ENCODE measurements around the gene GNB5.

GNB5 gene

DNA sequence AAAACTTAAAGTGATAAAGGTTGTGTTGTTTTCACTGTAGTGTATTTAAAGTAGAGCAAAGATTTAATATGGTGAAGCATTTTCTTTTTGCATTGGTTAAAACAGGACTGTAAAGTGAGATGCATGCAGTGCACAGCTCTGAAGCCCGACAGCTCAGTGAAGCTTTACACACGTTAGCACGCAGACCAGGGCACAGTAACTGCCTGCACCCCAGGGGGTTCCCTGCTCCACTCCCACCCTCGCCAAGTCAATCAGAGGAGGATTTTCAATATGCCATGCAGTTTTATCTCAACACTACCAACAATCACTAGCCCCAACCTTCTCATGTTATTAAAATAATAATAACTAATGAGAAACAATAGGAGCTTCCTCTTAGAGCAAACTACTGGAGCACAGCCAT is 50.5 kb downstream of the GNB5 start:
- no peak for DNase-seq (ENCODE audit: low spot score)

DNA sequence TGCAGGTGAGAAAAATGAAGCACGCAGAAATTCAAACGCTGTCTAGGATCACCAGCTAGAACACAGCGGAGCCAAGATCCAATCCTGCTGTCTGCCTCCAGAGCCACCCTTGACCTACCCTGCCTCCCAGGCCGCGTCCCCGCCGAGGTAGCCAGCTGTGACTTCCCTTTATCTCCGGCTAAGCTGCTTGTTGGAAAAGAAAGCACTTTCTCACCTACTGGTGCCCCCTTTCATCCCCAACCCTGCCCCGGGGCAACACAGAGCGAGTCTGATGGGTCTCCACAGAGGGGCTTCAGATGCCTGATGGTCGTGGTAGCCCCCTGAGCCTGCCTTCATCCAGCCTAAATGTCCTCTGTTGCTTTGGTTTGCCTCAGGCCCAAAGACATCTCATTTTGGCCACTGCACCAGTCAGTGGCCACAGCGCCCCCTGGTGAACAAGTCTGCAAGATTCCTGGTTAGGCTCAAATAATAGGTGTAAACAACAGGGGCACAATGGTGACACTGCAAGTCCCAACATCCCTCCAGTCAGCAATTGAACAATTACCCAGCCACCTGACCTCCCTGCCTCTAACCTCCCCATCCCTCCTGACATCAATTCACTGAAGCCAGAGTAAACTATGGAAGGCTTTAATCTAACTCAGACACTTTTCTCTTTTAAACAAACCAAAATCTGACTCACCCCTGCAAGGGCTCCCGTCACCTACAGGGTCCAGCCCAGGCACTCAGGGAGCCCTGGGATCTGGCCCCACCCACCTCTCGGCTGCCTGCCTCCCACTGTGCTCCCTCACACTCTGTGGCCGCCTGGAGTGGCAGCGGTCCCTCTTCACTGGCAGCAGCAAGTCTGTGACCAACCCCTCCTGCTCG is 51.4 kb downstream of the GNB5 start:
- DNase-seq (ENCODE audit: low spot score): peak; percentile 68

DNA sequence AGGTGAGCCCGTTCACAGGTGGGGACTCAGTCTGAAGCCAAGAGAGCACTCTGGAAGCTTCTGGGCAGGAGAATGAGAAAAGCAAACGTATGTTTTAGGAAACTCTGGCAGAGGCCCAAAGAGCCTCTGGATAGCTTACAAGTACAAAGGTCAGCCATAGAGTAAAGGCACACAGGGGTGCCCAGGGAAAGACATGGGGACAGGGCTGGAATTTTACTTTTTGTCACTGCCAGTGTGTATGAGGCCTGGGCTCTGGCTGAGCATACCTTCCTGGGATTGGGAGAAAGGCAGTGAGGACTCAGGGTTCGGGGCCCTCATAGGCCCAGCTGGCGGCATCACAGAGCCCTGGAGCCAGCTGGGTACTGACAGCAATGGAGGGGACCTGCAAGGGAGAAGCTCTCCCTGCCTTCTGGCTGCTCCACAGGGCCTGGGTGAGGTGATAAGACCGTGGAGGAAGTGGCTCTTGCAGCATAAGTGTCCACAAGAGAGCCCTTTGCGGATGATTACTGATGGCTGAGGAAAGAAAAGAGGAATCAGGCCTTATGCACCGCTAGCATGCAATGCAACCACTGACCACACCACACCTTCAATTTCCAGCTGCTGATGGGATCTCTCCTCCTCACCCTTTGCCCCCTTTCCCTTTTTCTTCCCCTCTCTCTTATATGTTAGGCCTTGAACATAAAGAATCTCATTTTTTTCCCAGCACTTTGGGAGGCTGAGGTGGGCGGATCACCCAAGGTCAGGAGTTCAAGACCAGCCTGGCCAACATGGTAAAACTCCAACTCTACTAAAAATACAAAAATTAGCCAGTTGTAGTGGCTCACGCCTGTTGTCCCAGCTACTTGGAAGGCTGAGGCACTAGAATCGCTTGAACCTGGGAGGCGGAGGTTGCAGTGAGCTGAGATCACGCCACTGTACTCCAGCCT is 53.5 kb downstream of the GNB5 start:
- DNase-seq (ENCODE audit: low spot score): no peak

DNA sequence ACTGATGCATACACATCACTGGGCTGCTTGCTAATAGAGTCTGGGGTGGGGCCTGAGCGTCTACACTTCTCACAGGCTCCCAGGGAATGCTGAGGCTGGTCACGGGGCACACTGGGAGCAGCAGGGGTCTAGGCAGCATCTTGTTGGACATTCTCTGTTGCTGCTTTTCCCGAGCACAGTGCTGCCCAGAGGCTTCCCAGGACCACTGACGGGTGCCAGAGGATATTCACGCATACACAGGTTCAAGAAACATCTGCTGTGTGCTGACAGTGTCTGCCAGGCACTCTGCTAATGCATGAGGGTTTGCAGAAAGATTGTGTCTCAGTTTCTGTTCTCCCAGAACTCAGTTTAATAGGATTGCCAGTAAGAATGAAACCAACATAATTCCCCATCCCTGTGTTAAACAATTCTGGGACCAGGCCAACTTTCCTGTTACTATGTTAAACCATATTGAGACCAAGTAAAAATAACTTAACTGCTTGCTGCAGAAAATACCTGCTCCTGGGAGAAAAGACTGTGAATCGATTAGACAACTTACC is 54.7 kb downstream of the GNB5 start:
- DNase-seq (ENCODE audit: low spot score): no peak

DNA sequence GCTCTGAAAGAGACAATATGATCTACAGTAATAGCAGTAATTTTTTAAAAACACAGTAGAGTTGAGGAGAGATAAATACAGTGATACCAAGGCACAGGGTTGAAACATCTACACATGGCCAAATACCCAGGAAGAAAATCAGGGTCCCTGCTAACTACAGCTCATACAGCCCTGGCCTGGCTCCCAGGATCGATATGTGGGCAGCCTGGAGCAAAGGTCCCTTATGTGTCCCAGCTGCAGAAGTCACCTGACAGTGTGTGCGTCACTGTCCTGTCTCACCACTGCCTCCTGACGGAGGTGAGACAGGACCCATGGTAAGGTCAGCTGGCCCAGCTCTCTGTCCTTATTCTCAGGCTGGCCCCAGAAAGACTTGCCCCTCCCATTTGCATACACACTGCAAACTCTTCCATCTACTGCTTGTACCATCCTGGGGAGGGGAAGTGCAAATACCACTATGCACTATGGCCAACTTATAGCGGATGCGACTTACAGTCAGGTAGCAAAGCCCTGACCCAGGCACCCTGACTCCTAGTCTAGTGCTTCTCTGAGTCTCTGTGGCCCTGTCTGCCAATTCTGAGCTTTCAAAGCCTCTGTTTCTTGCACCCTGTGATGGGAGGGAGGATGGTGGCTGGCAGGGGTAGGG is 56.6 kb downstream of the GNB5 start:
- DNase-seq (ENCODE audit: low spot score): peak; percentile 61

DNA sequence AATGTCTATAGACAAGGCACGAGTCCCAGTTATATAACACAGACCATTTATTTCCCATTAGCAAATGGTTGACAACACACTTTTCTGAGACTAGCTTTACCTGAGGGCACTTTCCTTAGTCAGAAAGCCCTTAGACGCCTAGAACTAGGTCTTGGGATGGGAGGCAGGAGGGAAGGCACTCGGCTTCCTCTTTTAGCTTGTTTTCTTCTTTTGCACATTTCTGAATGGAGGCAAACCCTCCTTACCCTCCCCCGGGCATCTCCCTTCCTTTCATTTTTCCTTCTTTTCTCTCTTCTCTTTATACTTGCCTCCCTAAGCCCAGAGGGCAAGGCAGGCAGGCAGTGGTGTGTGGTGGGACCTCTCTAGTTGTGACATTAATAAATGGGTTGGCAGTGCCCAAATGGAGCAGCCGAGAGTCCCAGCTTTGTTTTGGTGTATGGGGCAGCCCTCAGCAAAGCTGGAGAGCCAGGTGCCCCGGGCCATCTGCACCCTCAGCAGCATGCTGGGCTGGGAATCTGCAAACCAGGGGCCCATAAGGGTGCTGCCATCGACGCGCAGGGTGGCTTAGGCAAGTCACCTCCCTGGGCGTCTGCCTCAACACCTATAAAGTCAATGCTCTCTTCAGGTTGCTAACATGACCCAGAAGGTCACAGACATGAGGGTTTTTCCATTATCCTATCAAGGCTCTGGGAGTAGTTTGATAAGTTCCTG is 57.5 kb downstream of the GNB5 start:
- no peak for DNase-seq (ENCODE audit: low spot score)

DNA sequence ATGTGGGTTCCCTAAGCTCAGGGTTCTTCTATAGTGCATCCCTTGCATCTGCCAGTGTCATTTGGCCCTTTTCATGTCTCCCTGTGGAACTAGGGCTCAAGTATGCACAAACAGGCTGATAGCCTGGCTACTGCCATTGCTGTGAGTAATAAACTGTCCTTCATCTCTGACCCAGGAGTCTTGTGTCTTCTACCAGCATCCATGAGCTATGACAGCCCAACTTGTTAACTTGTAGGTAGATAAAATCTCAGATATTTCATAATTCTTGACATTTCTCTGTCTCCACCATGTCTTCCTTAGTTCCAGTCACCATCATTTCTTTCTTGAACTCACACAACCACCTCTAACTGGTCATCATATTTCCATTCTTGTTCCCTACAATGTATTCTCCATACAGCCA is 59.1 kb downstream of the GNB5 start:
- DNase-seq (ENCODE audit: low spot score): no peak

DNA sequence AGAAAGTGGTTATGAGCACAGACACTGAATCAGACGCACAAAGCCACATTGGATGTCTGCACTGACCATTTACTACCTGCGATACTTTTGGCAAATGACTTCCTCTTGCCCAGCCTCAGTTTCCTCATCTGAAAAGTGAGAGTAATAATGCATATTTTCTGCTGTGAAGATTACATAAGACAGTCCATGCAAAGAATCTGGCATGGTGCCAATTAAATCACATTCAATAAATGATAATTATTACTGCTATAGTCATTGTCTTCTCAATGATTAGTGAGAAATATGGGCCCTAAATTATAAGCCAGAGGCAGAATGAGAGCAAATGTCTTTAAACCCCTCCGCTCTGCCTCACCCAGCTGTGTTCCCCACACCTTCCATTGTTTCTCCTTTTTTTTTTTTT is 62.6 kb downstream of the GNB5 start:
- no peak for DNase-seq (ENCODE audit: low spot score)

DNA sequence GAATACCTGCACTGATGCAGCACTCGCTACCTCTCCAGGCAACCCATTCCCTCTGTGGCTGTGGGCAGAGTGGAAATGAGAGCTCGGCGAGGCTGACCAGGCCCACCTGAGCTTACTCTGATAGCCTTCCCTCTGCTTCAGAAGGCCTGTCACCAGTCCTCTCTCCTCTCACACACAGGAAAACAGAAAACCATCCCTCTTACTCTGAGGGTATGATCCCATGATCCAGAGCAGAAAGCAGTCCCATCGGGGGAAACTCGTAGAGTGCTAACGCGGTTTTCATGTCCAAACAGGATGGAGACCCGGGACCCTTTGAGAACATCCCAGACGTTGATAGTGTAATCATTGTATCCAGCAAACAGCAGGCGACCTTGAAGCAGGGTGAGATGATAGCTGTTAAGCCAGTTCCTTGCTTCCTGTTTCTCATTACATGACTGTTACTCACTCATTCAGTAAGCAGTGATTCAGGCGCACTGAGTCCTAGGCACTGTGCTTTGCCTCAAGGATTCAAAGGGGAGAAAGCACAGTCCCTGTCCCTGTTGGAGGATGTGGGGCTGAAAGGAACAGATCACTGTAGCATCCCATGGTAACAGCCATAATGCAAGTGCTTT is 66.8 kb downstream of the GNB5 start:
- no peak for DNase-seq (ENCODE audit: low spot score)

DNA sequence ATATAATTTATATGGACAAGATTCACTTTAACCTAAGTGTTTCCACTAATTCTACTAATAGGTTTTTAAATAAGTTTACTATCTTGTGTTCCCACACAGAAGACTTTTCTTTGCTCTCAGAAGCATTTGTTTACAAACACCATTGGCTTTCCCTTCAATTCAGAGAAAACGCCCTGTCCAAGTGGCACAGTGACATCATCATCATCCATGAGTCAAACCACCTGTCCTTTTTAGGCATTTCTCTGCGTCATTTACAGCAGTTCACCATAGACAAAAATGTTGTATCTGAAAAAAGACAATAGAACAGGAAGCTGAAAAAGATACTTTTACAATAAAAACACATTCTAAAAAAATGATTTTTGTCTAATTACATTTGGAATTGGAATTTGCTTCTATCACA is 69.3 kb downstream of the GNB5 start:
- DNase-seq (ENCODE audit: low spot score): no peak

DNA sequence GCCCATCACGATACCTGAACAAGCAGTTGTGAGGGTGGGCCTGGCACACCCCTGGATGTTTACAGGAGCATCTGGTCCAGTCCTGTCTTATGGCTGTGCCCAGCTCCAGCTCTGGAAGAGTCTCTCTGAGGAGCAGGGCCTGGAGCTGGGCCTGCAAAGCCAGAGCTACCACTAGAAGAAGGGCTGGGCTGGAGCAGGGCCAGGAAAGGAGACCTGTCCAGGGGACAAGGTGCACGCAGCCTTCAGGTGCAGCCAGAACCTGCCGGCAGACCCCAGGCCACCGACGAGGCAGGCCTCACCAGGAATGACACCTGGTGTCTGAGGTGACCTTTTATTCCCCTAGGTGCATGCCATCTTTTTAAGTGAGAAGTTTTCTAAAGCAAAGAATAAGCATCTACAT is 70.2 kb downstream of the GNB5 start:
- DNase-seq (ENCODE audit: low spot score): no peak

DNA sequence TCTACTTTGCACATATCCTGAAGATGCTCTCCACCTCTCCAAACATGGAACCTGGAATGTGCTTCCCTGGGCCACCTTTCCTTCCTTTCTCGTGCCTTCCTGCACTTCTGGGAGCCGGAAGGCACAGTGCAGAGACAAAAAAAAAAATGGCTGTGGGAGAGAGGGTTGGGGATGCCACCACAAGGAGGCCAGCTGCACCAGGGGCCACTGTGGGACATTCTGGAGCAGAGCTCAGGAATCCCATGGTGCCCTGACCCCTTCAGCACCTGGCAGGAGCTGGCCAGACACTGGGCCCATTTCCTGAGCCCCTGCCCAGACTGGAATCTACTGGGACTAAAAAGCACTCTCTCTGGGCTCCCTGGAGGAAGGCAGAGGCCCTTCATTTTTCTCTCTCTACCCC is 70.7 kb downstream of the GNB5 start:
- no peak for DNase-seq (ENCODE audit: low spot score)

DNA sequence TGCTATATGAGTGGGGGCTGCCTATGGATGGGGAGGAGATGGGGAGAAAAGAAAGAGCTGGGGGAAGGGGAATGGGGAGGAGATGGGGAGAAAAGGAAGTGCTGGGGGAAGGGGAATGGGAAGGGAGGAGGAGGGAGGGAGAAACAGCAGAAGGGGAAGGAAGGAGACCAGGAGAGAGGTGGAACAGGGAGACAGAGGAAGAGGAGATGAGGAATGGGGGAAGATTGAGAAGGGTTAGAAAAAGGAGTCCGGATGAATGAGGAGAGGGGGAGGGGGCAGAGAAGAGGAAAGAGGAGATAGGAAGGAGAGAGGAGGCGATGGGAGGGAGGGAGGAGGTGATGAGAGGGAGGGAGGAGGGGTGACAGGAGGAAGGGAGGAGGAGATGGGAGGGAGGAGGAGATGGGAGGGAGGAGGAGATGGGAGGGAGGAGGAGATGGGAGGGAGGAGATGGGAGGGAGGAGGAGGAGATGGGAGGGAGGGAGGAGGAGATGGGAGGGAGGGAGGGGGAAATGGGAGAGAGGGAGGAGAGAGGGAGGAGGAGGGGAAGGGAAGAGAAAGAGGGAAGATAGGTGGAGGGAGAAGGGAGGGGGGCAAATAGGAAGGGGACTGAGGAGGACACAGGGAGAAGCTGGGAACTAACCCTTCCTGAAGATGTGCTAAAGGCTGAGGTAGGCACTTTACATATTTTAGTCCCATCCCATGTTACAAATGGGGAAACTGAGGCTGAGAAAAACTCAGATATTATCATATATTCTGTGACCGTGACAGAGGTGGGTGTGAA is 72.0 kb downstream of the GNB5 start:
- no peak for DNase-seq (ENCODE audit: low spot score)

DNA sequence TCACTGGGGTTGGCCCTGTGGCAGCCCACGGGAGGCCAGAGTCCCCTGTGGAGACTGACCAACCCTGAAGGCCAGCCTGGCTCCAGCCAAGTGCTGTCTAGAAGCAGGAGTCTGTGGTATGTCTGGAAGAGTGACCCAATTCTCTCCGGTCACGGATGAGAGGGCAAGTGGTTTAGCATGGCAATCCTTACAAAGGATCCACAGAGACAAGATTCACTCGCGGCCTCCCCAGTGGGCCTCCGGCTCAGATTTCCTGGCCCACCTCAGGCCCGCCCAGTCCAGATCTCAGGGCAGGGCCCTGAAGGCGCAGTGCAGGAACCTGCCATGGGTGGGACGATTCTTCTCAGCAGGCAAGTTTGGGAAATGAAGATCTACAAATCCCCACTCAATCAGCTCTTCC is 73.6 kb downstream of the GNB5 start:
- DNase-seq (ENCODE audit: low spot score): no peak

DNA sequence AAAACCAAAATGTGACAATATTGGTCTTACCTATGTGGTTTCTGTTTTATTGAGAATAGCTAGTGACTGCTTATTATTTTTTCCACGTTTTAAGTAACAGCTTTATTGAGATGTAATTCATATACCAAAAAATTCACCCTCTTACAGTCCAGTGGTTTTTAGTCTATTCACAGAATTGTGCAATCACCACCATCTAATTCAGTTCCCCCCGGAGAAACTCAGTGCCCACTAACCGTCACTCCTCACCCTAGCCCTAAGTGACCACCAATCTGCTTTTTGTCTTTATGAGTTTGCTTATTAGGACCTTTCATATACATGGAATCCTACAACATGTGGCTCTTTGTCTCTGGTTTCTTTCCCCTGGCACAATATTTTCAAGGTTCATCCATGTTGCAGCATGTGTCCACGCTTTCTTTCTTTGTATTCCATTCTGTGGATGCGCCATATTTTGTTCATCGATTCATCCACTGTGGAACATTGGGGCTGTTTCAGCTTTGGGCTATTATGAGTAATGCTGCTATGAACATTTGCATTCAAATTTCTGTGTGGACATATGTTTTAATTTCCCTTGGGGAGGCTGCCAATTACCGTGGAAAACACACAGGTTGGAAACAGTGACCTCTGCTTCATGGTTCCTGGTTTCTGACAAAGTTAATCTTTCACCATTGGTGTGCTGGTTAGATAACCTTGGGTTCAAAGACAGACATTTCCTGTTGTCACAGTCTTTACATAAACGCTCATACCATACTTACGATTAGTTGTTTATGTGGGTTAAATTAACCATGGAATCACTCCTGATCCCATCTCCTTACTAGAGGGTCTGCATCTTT is 75.4 kb downstream of the GNB5 start:
- DNase-seq (ENCODE audit: low spot score): peak; percentile 68

DNA sequence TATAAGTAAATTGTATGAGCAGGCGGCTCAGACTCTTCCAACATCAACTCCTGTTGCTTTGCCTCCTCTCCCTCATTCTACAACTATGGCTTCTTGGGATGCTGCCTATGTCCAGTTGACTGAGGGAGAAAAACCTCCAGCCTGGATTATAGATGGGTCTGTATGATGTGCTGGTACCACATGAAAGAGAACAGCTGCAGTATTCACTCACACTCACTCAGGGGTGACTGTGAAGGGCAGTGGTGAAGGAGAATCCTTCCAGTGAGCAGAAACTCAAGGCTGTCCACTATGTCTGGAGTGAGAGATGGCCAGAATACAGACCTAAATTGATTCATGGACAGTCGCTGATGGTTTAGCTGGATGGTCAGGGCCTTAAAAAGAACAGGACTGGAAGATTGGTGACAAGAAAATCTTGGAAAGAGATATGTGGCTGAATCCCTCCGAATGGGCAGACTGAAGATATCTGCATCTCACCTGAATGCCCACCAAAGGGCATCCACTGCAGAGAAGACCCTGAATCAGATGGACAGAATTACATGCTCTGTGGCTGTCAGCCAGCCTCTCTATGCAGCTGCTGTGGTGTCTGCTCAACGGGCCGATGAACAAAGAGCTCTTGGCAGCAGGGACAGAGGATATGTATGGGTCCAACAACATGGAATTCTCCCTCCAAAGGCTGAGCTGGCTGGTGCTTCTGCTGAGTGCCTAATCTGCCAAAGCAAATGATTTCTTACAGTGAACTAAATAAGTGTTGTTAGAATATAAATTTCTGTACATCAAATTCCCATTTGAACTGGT is 76.7 kb downstream of the GNB5 start:
- DNase-seq (ENCODE audit: low spot score): no peak

DNA sequence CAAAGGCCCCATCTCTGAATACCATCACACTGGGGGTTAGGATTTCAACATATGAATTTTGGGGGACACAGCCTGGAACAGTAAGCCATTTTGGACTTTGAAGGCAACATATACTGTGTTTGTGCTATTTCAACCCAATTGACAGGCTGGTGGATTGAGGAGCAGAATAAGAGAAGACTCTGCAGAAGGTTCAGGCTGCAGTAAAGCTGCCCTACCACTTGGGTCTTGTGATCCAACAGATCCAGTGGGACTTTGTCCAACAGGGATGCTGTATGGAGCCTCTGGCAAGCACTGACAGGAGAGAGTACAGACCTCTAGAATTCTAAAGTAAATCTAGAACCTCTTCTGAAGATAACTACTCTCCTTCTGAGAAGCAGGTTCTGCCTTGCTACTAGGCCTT is 77.5 kb downstream of the GNB5 start:
- DNase-seq (ENCODE audit: low spot score): no peak

DNA sequence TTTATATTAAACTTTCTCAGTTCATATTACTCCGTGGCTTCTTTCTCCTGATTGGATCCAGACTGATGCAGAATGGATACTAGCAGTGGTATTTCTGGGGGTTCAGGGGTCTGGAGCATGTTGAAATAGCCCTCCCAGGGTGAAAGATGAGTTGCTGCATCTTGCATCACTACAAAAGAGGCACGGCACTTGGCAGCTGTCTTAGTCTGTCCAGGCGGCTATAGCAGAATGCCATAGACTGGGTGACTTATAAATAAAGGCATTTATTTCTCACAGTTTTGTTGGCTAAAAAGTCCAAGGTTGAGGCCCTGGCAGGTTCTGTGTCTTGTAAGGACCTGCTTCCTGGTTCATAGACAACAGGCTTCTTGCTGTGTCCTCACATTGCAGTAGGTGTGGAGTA is 78.0 kb downstream of the GNB5 start:
- no peak for DNase-seq (ENCODE audit: low spot score)
